Tibial artery (tissue), 4 donors: ENCODE data around the gene ZNF273.

ENCODE experiments used
- DNase-seq, 2 donors: peaks; one replicate each; pipeline ENCODE4 v3.0.0-alpha.2; 2019
- H3K27ac ChIP-seq, 2 donors: fragments of 200-600 bp; sonication (generic) in 1 of 2; 1 replicate in 1 of 2; 2 replicates in 1 of 2; pipeline ENCODE4 v1.5.1; 2018 to 2019; ENCODE audit warnings: mild to moderate bottlenecking in 1 of 2
- H3K27me3 ChIP-seq, 2 donors: fragments of 200-600 bp; sonication (generic) in 1 of 2; one replicate each; pipeline versions ENCODE4 v1.5.1 to v1.6.0; 2016 to 2019
- H3K36me3 ChIP-seq, 3 donors: fragments of 200-600 bp; sonication (generic) in 2 of 3; one replicate each; pipeline ENCODE4 v1.5.1; 2016 to 2019; ENCODE audit warnings: mild to moderate bottlenecking in 2 of 3
- H3K4me1 ChIP-seq, 4 donors: fragments of 200-600 bp; sonication (generic) in 2 of 4; 1 replicate in 3 of 4; 2 replicates in 1 of 4; pipeline ENCODE4 v1.5.1; 2016 to 2019
- H3K4me3 ChIP-seq, 2 donors: fragments of 200-600 bp; sonication (generic) in 1 of 2; 1 replicate in 1 of 2; 2 replicates in 1 of 2; pipeline ENCODE4 v1.5.1; 2018 to 2019; ENCODE audit warnings: mild to moderate bottlenecking in 2 of 2
- H3K9me3 ChIP-seq, 3 donors: fragments of 200-600 bp; sonication (generic) in 1 of 3; one replicate each; pipeline ENCODE4 v1.5.1; 2016 to 2019
- intact Hi-C: fragments of 100-400 bp; cut with DNase I; formaldehyde crosslinking; loops from one replicate; pipeline ENCODE4 v1.15.0; 2023; ENCODE audit warnings: low total_unique reads
- TF ChIP-seq, protein P1 (sequence below), 2 experiments: fragments of 200-600 bp in 1 of 2; fragments of 450-650 bp in 1 of 2; IDR thresholded peaks; one replicate each; pipeline ENCODE4 v1.5.1; 2017 to 2019; ENCODE audit warnings: antibody characterized with exemption in 2 of 2, mild to moderate bottlenecking in 1 of 2, moderate library complexity in 1 of 2

Gene ZNF273

DNA sequence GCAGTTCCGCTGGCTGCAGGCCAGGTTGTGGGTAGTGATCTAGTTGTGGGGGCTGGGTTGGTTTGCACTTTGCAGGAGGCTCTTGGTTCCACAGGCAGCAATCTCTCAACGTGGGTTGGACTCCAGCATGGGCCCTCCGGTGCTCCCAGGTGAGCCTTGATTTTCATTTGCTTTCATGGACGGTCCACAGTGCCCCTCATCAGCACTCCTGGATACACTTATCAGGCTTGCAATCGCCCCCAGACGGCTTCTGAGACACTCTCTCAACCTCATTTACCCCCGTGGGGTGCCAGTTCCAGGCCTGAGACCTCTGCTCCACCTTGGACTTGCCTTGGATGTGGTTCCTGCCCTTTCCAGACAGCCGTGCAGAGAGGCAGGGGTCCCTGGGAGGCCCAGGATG, 31.3 kb upstream of the ZNF273 start:
- H3K4me1 ChIP-seq: peaks cover 0 to under 1% (median 0%) of the 10 kb centered on the region in 4 donors
- no peak overlapping the region for H3K4me3 ChIP-seq
- H3K27ac ChIP-seq: no peak overlapping the region
- intact Hi-C loops: no loop called here
- TF ChIP-seq, protein P1, sequence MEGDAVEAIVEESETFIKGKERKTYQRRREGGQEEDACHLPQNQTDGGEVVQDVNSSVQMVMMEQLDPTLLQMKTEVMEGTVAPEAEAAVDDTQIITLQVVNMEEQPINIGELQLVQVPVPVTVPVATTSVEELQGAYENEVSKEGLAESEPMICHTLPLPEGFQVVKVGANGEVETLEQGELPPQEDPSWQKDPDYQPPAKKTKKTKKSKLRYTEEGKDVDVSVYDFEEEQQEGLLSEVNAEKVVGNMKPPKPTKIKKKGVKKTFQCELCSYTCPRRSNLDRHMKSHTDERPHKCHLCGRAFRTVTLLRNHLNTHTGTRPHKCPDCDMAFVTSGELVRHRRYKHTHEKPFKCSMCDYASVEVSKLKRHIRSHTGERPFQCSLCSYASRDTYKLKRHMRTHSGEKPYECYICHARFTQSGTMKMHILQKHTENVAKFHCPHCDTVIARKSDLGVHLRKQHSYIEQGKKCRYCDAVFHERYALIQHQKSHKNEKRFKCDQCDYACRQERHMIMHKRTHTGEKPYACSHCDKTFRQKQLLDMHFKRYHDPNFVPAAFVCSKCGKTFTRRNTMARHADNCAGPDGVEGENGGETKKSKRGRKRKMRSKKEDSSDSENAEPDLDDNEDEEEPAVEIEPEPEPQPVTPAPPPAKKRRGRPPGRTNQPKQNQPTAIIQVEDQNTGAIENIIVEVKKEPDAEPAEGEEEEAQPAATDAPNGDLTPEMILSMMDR (IDR thresholded peaks at IDR 0.05): no peak
- H3K36me3 ChIP-seq: no peaks in the 10 kb centered on the region
- no peaks in the 10 kb centered on the region for H3K9me3 ChIP-seq
- no peak for DNase-seq
- peaks cover 0 to 6% of the 10 kb centered on the region in 2 donors for H3K27me3 ChIP-seq

DNA sequence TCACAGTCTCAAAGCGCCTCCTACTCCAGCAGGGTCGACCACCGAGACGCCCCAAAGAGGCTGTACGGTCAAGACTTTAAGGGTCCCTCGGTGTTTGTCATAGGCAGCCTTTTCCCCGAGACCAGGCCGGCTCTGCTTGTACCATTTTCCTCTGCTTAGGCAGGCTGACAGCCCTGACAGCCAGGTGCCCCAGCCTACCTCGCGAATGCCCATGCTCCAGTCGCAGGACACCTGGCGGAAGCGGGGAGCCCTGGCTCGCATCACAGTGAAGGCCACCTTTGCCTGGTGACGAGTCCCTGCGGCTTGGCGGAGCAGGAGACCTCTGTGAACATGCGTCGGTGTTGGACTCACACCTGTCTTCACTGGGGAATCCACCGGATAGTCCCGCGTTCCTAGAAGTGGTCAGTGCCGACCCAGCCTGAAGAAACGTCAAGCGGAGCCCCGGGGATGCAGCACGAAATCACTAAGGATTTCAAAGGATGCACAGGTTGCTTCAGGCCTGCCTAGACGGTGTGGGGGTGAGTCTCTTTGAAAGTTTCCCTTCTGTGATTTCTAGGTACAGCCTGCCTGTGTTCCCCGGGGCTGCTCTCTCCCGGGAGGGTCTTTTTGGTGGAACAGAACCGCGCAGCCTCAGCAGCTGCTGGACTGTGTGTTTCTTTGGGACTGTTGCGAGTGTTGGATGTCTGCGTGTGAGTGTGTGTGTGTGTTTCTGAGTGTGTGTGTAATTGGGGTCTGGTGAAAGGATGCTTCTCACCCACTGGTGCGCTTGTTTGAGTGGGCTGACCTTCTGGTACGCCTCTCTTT, 30.5 kb upstream of the ZNF273 start:
- H3K36me3 ChIP-seq: no peaks in the 10 kb centered on the region
- peak in 1 of 2 donors; percentile 60 for DNase-seq
- peaks cover 0 to 8% (median 2%) of the 10 kb centered on the region in 4 donors for H3K4me1 ChIP-seq
- no peak overlapping the region for H3K27ac ChIP-seq
- intact Hi-C loops: no loop called here
- TF ChIP-seq, protein P1 (IDR thresholded peaks at IDR 0.05): no peak
- peaks cover 0 to 6% of the 10 kb centered on the region in 2 donors for H3K27me3 ChIP-seq
- no peak overlapping the region for H3K4me3 ChIP-seq
- no peaks in the 10 kb centered on the region for H3K9me3 ChIP-seq

DNA sequence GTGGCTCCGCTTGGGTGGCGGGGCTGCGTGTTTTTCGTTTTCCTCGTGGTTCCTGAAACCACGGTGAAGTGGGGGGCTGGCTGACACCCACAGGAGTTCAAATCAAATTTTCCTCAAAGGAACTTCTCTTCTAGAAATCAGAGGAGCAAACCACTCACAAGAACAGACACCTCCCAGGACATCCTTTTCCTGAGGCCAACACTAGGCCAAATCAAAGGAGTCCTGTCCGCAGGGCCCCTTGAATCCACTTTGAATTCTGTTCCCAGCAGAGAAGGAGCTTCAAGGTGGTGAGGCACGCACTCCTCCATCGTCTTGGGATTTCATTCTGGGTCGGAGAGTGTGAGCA, 29.9 kb upstream of the ZNF273 start:
- Histone ChIP-seq H3K4me1 (peaks cover 0 to 8% (median 2%) of the 10 kb centered on the region in 4 donors), H3K27me3 (peaks cover 0 to 6% of the 10 kb centered on the region in 2 donors), H3K4me3 (no peak overlapping the region), H3K36me3 (no peaks in the 10 kb centered on the region), H3K27ac (no peak overlapping the region), H3K9me3 (no peaks in the 10 kb centered on the region)
- peak in 1 of 2 donors; percentile 42 for DNase-seq
- TF ChIP-seq, protein P1 (IDR thresholded peaks at IDR 0.05): no peak
- intact Hi-C loops: no loop called here

- intact Hi-C loops: no loop called here
- DNase-seq: no peak
- no peak overlapping the region for H3K27ac ChIP-seq
- no peaks in the 10 kb centered on the region for H3K9me3 ChIP-seq
- H3K4me1 ChIP-seq: peaks cover 0 to 8% (median 2%) of the 10 kb centered on the region in 4 donors
- H3K27me3 ChIP-seq: peaks cover 0 to 6% of the 10 kb centered on the region in 2 donors
- H3K4me3 ChIP-seq: no peak overlapping the region
- TF ChIP-seq, protein P1 (IDR thresholded peaks at IDR 0.05): no peak
- no peaks in the 10 kb centered on the region for H3K36me3 ChIP-seq
Observed at GRCh38 chr7:64873517-64873916, 29.6 kb upstream of the ZNF273 start.

GRCh38 chr7:64874114-64874513, 29.0 kb upstream of the ZNF273 start:
- Histone ChIP-seq H3K4me1 (peaks cover 0 to 8% (median 2%) of the 10 kb centered on the region in 4 donors), H3K27ac (no peak overlapping the region), H3K36me3 (no peaks in the 10 kb centered on the region), H3K9me3 (no peaks in the 10 kb centered on the region), H3K27me3 (peaks cover 0 to 6% of the 10 kb centered on the region in 2 donors), H3K4me3 (no peak overlapping the region)
- intact Hi-C loops: no loop called here
- TF ChIP-seq, protein P1 (IDR thresholded peaks at IDR 0.05): no peak
- DNase-seq: no peak
